Breast epithelium (tissue), 4 donors: ENCODE measurements around the gene SLC32A1. TPM values are rescaled to one million over a fixed set of nuclear protein-coding genes. Genes with fewer than 3 reads are reported as not detected.

Experiments
- DNase-seq, 2 donors: peaks; one replicate each; pipeline ENCODE4 v3.0.0-alpha.2; 2019; ENCODE audit warnings: low spot score in 2 of 2
- H3K27ac ChIP-seq, 2 donors: fragments of 200-600 bp; sonication (generic) in 1 of 2; one replicate each; pipeline ENCODE4 v1.5.1; 2016 to 2019; ENCODE audit warnings: mild to moderate bottlenecking in 1 of 2
- H3K27me3 ChIP-seq, 2 donors: fragments of 200-600 bp; sonication (generic) in 1 of 2; one replicate each; pipeline versions ENCODE4 v1.5.1 to v1.6.0; 2017 to 2019; ENCODE audit warnings: control low read depth in 1 of 2, mild to moderate bottlenecking in 1 of 2
- H3K36me3 ChIP-seq: fragments of 200-600 bp; one replicate; pipeline ENCODE4 v1.5.1; 2019
- H3K4me1 ChIP-seq, 2 donors: fragments of 200-600 bp; sonication (generic); one replicate each; pipeline ENCODE4 v1.5.1; 2016 to 2019; ENCODE audit warnings: control low read depth in 1 of 2
- H3K4me3 ChIP-seq, 3 donors: fragments of 200-600 bp; sonication (generic); 1 replicate in 2 of 3; 2 replicates in 1 of 3; pipeline ENCODE4 v1.5.1; 2016 to 2019; ENCODE audit warnings: mild to moderate bottlenecking in 3 of 3, moderate library complexity in 2 of 3
- H3K9me3 ChIP-seq, 2 donors: fragments of 200-600 bp; sonication (generic) in 1 of 2; one replicate each; pipeline ENCODE4 v1.5.1; 2016 to 2019; ENCODE audit warnings: control low read depth in 1 of 2
- CTCF ChIP-seq, 3 donors: fragments of 450-650 bp; IDR thresholded peaks; one replicate each; pipeline ENCODE4 v1.5.1; 2016 to 2017; ENCODE audit warnings: antibody characterized with exemption in 3 of 3, mild to moderate bottlenecking in 3 of 3, moderate library complexity in 3 of 3
- POLR2A ChIP-seq: fragments of 450-650 bp; IDR thresholded peaks from one replicate; pipeline ENCODE4 v1.6.1; 2016; ENCODE audit warnings: antibody characterized with exemption, mild to moderate bottlenecking, moderate library complexity
- POLR2AphosphoS5 ChIP-seq, 3 donors: sonication (generic); formaldehyde crosslinking; IDR thresholded peaks; one replicate each; pipeline ENCODE4 v1.6.1; 2017; ENCODE audit warnings: antibody characterized with exemption in 3 of 3
- intact Hi-C: fragments of 100-400 bp; cut with DNase I; formaldehyde crosslinking; loops from one replicate; pipeline ENCODE4 v1.15.1; 2023; ENCODE audit warnings: low total_unique reads
- total RNA-seq, 3 donors: library from RNA; depleted of rRNA; stranded (reverse); fragments of >200 nt; gene quantifications; one replicate each; pipeline ENCODE4 v1.1.0, GENCODE V29; 2016

SLC32A1 gene
- total RNA-seq, 3 donors from 2014 or later: not detected

- no peak for DNase-seq
- Histone ChIP-seq H3K9me3 (no peaks in the 10 kb centered on the region), H3K27ac (no peak overlapping the region), H3K27me3 (peaks cover 0 to 81% of the 10 kb centered on the region in 2 donors), H3K4me1 (no peaks in the 10 kb centered on the region), H3K36me3 (no peaks in the 10 kb centered on the region), H3K4me3 (no peak overlapping the region)
- intact Hi-C loops: no loop called here
- TF ChIP-seq POLR2A: no peak
- TF ChIP-seq POLR2AphosphoS5 (IDR thresholded peaks at IDR 0.05): no peak
- no peak for TF ChIP-seq CTCF (IDR thresholded peaks at IDR 0.05)
These were observed 23.4 kb upstream of the SLC32A1 start for GRCh38 chr20:38700926-38701325.

DNA sequence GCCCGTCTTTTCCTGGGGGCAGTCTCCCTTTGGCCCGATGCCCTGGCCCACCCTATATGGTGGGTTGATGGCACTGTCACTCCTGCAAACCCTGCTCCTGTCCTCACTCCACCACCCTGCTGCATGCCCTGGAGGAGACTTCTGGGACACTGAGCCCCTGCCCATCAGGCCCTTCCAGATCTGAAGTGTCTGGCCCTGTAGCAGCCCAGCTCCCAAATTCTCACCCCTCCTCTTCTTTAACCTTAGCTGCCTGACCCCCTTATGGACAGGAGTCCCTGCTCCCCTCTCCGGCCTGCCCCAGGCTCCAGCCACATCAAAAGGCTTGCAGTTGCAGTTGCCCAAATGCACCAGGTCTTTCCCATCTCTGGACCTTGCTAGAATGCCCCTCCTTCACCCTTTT lies 20.8 kb upstream of the SLC32A1 start:
- Histone ChIP-seq H3K9me3 (no peaks in the 10 kb centered on the region), H3K4me1 (no peaks in the 10 kb centered on the region), H3K36me3 (no peaks in the 10 kb centered on the region), H3K4me3 (no peak overlapping the region), H3K27ac (no peak overlapping the region), H3K27me3 (peaks cover 0 to 78% of the 10 kb centered on the region in 2 donors)
- no peak for TF ChIP-seq POLR2AphosphoS5 (IDR thresholded peaks at IDR 0.05)
- TF ChIP-seq CTCF (IDR thresholded peaks at IDR 0.05): no peak
- TF ChIP-seq POLR2A: no peak
- intact Hi-C loops: no loop called here
- DNase-seq: no peak

GRCh38 chr20:38704136-38704535 lies 20.1 kb upstream of the SLC32A1 start:
- no peak for TF ChIP-seq POLR2A
- TF ChIP-seq POLR2AphosphoS5 (IDR thresholded peaks at IDR 0.05): no peak
- TF ChIP-seq CTCF (IDR thresholded peaks at IDR 0.05): no peak
- intact Hi-C loops: no loop called here
- Histone ChIP-seq H3K4me1 (no peaks in the 10 kb centered on the region), H3K9me3 (no peaks in the 10 kb centered on the region), H3K27ac (no peak overlapping the region), H3K27me3 (peaks cover 0 to 73% of the 10 kb centered on the region in 2 donors), H3K36me3 (no peaks in the 10 kb centered on the region), H3K4me3 (no peak overlapping the region)
- no peak for DNase-seq

GRCh38 chr20:38706509-38706908 lies 17.8 kb upstream of the SLC32A1 start:
- DNase-seq: no peak
- H3K36me3 ChIP-seq: no peaks in the 10 kb centered on the region
- no peaks in the 10 kb centered on the region for H3K9me3 ChIP-seq
- intact Hi-C loops: no loop called here
- H3K27me3 ChIP-seq: peaks cover 0 to 57% of the 10 kb centered on the region in 2 donors
- no peak overlapping the region for H3K27ac ChIP-seq
- TF ChIP-seq POLR2A (no peak), CTCF (IDR thresholded peaks at IDR 0.05) (no peak), POLR2AphosphoS5 (IDR thresholded peaks at IDR 0.05) (no peak)
- H3K4me1 ChIP-seq: no peaks in the 10 kb centered on the region
- no peak overlapping the region for H3K4me3 ChIP-seq

- Histone ChIP-seq H3K27me3 (peaks cover 0 to 67% of the 10 kb centered on the region in 2 donors), H3K27ac (no peak overlapping the region), H3K36me3 (no peaks in the 10 kb centered on the region), H3K9me3 (no peaks in the 10 kb centered on the region), H3K4me3 (no peak overlapping the region), H3K4me1 (no peaks in the 10 kb centered on the region)
- DNase-seq: no peak
- no peak for TF ChIP-seq CTCF (IDR thresholded peaks at IDR 0.05)
- no peak for TF ChIP-seq POLR2A
- TF ChIP-seq POLR2AphosphoS5 (IDR thresholded peaks at IDR 0.05): no peak
- intact Hi-C loops: no loop called here
These were observed 10.0 kb upstream of the SLC32A1 start for GRCh38 chr20:38714308-38714707.
